ENCODE measurements around the gene TFPI.
A peak's percentile ranks its signal among the peaks of the same experiment; 100 is the strongest.

TFPI gene

DNA sequence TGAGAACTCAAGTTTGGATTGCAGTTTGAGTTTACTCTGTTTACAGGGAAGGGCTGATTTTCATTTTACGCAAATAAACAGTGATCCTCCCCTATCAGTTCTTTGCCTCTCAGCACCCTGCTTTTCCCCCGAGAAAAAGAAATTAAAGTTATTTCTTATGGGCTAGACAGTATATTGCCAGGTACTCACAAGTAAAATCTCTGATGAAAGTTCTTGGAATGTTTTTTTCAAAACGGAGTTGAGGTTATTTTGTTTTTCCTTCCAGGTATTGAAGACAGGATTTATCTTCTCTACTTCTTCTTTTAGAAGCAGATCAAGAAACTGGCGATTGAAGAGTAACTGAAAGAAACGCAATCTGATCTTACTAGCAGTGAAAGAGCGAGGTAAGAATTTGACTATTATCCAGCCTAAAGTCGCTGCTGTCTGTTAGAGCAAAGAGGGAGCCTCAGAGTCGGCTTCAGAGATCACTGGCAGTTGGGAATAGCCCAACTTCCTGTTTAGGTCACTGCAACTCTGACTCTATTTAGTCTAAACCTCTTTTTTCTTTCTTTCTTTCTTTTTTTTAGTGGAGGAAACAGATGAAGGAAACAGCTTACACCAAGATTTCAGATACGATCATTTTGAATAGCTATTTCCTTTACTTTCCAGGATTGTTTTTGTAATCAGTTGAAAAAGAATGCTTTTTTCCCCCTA, at the start of gene TFPI:
Gene TFPI (minus strand): TSS at position 425 of the 693 bp plus-strand sequence. CDS start 50,667 bp downstream, outside the sequence.
- peak; percentile 7 to 12 for DNase-seq (ENCODE audit: low read depth in 1 of 2, low spot score in 1 of 2)
- TF ChIP-seq JUND (IDR thresholded peaks at IDR 0.05; ENCODE audit: low read depth) = no peak
- in situ Hi-C loops (cut with HindIII; ENCODE audit: low pct_unique_long_range_greater_than_20kb, low sequenced_read_pairs) = no loop called here

DNA sequence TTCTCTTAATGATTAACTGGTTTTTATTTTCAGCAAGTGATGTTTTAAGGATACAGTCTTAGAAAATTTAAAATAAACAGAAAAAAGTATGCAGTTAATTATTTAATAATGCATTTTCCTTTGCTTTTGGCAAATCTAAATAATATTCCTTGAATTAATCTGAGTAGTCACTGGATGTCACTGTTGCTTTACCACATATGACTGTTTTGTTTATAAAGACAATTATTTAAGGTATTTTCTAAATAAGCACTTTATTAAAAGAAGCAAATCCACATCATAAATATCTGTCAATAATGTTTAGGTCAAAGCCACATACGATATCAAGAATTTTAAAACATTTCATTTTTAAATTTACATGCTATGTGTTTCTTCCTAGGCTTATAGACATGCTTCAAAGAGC, 40.6 kb upstream of the TFPI start:
- DNase-seq (ENCODE audit: low read depth in 1 of 2, low spot score in 1 of 2) = no peak
- in situ Hi-C loops (cut with HindIII; ENCODE audit: low pct_unique_long_range_greater_than_20kb, low sequenced_read_pairs) = no loop called here
- TF ChIP-seq JUND (IDR thresholded peaks at IDR 0.05; ENCODE audit: low read depth) = no peak

DNA sequence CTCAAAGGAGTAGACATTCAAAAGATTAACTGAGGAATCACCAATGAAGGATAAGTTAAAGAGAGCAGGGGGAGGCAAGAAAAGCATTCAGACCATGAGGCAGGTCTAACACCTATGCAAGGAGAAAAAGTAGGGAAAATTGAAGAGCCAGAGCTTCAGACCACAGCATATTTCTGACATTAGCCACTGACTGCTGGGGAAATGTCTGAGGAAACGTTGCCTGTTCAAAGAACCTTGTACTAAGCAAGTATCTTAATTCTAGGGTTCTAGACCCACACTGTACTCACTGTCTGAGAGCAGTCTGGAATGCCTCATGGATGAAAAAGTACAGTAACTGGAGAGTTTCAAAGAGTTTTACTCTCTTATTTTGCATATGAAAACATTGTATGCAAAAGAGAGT, 39.5 kb upstream of the TFPI start:
- no peak for DNase-seq (ENCODE audit: low read depth in 1 of 2, low spot score in 1 of 2)
- in situ Hi-C loops (cut with HindIII; ENCODE audit: low pct_unique_long_range_greater_than_20kb, low sequenced_read_pairs) = no loop called here
- TF ChIP-seq JUND (IDR thresholded peaks at IDR 0.05; ENCODE audit: low read depth) = no peak

DNA sequence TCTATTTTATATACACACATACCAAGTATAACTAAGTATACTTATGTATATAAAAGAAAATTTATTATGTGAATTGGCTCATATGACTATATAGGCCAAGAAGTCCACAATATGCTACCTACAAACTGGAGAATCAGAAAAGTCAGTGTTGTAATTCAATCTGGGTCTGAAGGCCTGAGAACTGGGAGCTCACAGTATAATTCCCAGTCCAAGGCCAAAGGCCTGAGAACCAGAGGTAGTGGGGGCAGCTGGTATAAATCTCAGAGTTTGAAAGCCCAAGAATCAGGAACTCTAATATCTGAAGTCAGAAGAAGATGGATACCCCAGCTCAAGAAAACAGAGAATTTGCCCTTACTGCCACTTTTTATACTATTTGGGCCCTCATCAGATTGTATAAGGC, 38.9 kb upstream of the TFPI start:
- DNase-seq (ENCODE audit: low read depth in 1 of 2, low spot score in 1 of 2) = no peak
- TF ChIP-seq JUND (IDR thresholded peaks at IDR 0.05; ENCODE audit: low read depth) = no peak
- in situ Hi-C loops (cut with HindIII; ENCODE audit: low pct_unique_long_range_greater_than_20kb, low sequenced_read_pairs) = no loop called here

DNA sequence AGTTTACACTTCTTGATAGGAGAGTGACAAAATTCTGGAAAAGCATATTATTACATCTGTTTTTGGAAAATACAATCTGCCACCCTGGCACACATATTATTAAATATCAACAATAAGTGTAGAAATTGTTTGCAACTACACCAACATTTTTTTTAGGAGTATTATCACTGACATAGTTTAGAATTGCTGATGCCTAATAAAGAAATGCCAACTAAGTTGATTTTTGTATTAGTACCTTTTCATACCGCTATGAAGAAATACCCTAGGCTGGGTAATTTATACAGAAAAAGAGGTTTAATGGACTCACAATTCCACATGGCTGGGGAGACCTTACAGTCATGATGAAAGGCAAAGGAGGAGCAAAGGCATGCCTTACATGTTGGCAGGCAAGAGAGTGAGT, 35.9 kb upstream of the TFPI start:
- no peak for TF ChIP-seq JUND (IDR thresholded peaks at IDR 0.05; ENCODE audit: low read depth)
- no peak for DNase-seq (ENCODE audit: low read depth in 1 of 2, low spot score in 1 of 2)
- in situ Hi-C loops (cut with HindIII; ENCODE audit: low pct_unique_long_range_greater_than_20kb, low sequenced_read_pairs) = no loop called here

DNA sequence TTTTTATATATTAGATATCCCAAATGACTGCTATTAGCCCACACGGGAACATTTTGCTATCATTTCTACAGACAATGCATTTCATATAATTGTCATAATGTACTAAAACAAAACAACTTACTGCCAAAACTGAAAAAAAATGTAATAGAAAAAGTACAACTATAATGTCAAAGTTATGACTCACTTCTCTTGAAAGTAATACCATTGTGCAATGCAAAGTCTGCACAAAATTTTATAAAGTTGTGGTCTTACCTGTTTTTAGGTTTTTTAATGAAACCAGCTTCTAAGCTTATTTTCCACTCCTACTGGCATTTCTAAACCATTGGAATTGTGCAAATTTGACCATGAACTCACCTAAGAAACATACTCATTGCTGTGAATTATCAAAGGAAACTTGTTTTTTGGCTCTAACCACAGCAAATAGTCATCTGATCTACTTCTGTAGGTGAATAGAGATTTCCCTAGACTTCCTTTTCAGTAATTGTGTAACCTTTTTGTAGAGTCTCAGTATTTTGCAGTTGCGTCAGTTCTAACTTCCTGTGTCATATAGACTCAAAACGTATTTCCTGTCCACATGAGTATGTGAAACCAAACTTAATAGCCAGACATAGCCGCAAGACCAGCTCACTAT, 31.9 kb upstream of the TFPI start:
- in situ Hi-C loops (cut with HindIII; ENCODE audit: low pct_unique_long_range_greater_than_20kb, low sequenced_read_pairs) = no loop called here

DNA sequence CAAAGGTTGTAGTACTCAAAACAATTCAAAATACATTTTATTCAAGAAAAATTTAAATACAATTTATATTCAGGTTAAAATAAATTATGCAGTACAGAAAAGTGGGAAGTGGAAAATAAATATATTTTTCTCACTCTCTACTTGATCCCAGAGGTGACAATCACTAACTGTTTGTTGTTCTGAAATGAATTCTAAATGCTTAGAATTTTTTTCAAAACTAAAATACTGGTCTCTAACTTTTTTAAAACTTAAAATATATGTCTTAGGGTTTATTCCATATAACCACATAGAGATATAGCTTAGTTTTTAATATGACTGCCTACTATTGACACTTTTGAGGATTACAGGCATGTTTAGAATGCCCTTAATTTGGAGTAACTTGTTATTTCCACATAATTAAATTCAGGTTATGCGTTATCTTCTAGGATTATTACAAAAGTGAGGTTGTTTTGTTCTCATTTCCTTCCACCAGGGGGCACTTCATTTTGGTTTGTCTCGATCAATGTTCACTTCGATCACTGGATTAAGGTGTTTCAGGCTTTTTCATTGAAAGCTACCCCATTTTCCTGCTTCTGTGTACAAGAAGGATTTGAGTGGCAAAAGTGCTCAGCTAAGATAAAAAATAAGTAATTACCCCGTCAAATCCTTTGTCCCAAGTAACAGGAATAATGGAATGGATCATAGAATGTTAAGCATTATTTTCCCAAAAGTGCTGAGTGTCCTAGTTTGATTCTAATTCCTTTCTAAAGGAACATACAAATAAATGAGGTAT, 27.1 kb upstream of the TFPI start:
- DNase-seq (ENCODE audit: low read depth in 1 of 2, low spot score in 1 of 2) = peak in 1 of 2 experiments; percentile 48
- in situ Hi-C loops (cut with HindIII; ENCODE audit: low pct_unique_long_range_greater_than_20kb, low sequenced_read_pairs) = no loop called here
- no peak for TF ChIP-seq JUND (IDR thresholded peaks at IDR 0.05; ENCODE audit: low read depth)

More for the DNA sequence above, 31.9 kb upstream of the TFPI start:
- TF ChIP-seq JUND (IDR thresholded peaks at IDR 0.05; ENCODE audit: low read depth) = no peak
- no peak for DNase-seq (ENCODE audit: low read depth in 1 of 2, low spot score in 1 of 2)

DNA sequence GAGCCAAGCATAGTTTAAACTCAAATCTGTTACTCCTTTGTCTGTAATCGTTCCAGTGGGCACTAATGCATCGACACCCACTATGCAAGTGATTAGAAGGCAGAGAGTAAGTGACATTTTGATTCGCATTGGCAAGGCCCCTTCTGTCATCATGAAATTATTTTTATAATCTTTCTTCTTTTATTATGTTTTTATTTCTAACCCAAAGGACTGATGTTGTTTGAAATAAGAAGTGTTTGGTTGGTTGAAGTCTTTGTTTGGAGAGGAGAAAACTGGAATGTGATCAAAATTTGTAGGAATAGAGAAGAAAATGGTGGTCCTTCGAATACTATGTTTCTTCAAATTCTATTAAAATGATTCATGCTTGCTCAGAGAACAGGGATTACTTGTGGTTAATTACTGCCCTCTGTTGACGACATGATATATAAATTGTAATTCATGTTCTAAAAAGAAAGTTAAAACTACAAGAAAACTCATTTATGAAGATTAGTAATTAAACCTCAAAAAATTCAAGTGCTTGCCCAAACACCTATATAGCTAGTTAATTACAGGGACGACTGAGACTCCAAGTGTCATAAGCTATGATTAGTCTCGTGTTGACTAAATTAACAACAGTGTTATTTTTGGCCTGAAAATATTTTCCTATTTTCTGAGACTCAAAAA, 26.4 kb upstream of the TFPI start:
- TF ChIP-seq JUND (IDR thresholded peaks at IDR 0.05; ENCODE audit: low read depth) = no peak
- peak in 1 of 2 experiments; percentile 46 for DNase-seq (ENCODE audit: low read depth in 1 of 2, low spot score in 1 of 2)
- in situ Hi-C loops (cut with HindIII; ENCODE audit: low pct_unique_long_range_greater_than_20kb, low sequenced_read_pairs) = no loop called here

DNA sequence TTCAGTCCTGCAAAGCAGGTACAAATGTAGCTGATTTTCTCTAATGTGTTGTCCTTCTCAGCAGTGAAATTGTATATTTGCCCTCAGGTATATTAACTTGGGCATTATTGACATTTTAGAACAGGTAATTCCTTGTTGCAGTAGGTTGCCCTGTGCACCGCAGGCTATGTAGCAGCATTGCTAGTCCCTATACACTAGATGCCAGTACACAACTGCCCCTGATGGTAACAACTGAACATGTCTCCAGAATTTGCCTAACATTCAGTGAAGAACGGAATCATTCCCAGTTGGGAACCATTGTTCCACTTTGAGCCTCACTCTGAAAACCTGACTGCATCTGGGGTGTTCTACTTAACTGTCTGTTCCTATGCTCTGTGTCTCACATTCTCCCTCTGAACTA, 23.1 kb upstream of the TFPI start:
- no peak for TF ChIP-seq JUND (IDR thresholded peaks at IDR 0.05; ENCODE audit: low read depth)
- in situ Hi-C loops (cut with HindIII; ENCODE audit: low pct_unique_long_range_greater_than_20kb, low sequenced_read_pairs) = no loop called here
- DNase-seq (ENCODE audit: low read depth in 1 of 2, low spot score in 1 of 2) = peak in 1 of 2 experiments; percentile 24

DNA sequence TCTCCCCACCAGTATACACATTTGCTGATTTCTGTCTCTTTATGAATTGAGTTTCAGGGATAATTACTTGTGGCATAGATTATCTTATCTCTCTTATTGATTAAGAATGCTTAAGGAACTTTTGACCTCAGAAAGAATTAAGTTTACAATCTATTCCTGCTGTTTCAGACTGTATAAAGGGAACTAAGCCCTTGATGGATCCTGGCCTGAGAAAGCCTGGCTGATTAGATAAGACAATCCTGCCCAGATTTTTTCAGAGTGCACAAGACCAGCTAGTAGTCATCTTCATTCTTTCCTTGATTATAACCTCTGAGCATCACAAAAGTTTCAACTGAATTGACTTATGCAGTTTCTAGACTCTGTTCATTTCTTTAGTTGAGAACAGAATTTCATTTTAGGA, 22.7 kb upstream of the TFPI start:
- no peak for DNase-seq (ENCODE audit: low read depth in 1 of 2, low spot score in 1 of 2)
- in situ Hi-C loops (cut with HindIII; ENCODE audit: low pct_unique_long_range_greater_than_20kb, low sequenced_read_pairs) = no loop called here
- TF ChIP-seq JUND (IDR thresholded peaks at IDR 0.05; ENCODE audit: low read depth) = no peak

DNA sequence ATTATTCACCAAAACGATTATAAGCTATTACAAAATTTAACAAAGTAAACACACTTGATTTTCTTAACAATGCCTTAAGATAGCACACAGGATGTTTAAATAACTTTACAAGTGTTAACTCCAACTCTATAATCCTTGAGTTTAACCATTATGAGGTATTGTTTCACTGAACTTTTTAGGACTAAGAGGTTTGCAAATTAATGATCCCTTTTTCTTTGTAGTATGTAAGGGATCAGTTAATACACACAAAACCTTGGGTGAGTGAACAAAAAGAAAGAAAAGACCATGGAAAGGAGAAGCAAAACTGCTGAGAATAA, 21.5 kb upstream of the TFPI start:
- in situ Hi-C loops (cut with HindIII; ENCODE audit: low pct_unique_long_range_greater_than_20kb, low sequenced_read_pairs) = no loop called here
- TF ChIP-seq JUND (IDR thresholded peaks at IDR 0.05; ENCODE audit: low read depth) = no peak
- no peak for DNase-seq (ENCODE audit: low read depth in 1 of 2, low spot score in 1 of 2)

DNA sequence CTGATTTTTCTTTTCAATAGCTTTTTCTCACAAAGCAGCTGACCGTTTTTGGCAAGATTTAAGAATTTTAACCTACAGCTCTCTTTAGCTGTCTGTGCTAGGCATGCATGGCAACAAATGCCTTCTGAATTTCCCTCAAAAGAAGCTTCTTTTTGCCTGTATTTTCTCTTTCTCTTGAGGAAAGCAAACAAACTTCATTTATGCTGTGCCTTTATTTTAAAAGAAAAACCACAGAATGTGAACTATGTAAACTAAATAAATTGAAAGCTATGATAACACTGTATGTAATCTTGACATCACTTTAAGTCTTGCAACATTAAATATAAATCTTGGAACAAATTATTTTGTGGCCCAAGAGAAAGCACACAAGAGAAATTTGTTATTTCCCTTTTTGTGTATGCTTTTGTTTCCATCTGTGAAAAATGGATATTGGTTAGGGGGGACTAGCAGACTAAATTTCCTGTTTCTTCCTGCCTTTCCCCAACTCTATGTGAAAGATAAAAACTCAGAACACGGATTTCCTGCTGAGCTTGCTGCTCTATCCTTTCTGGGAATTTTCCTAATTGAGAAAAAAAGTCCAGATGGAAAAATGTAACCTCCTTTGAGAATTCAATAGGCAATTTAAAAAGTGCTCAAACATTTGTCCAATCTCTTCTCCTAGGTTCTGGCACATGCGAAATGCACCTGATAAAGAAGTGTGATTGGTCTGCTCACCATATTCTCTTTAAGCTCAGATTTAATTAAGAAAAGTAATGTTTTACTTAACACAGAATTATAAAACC, 20.9 kb upstream of the TFPI start:
- TF ChIP-seq JUND (IDR thresholded peaks at IDR 0.05; ENCODE audit: low read depth) = no peak
- in situ Hi-C loops (cut with HindIII; ENCODE audit: low pct_unique_long_range_greater_than_20kb, low sequenced_read_pairs) = no loop called here
- DNase-seq (ENCODE audit: low read depth in 1 of 2, low spot score in 1 of 2) = no peak

All from T47D (cell line).